Measurements from ENCODE around the gene FECH. TPM values are rescaled to one million over a fixed set of nuclear protein-coding genes. Genes with fewer than 3 reads are reported as not detected.
"Not testable (repeated sequence)": the region's sequence is repeated elsewhere in the genome, so short reads cannot be mapped to it uniquely, and the experiment has no call there.

Gene FECH
- total RNA-seq, 4 donors from 2014 or later, result 20.3 to 137 (median 30.7) TPM

DNA sequence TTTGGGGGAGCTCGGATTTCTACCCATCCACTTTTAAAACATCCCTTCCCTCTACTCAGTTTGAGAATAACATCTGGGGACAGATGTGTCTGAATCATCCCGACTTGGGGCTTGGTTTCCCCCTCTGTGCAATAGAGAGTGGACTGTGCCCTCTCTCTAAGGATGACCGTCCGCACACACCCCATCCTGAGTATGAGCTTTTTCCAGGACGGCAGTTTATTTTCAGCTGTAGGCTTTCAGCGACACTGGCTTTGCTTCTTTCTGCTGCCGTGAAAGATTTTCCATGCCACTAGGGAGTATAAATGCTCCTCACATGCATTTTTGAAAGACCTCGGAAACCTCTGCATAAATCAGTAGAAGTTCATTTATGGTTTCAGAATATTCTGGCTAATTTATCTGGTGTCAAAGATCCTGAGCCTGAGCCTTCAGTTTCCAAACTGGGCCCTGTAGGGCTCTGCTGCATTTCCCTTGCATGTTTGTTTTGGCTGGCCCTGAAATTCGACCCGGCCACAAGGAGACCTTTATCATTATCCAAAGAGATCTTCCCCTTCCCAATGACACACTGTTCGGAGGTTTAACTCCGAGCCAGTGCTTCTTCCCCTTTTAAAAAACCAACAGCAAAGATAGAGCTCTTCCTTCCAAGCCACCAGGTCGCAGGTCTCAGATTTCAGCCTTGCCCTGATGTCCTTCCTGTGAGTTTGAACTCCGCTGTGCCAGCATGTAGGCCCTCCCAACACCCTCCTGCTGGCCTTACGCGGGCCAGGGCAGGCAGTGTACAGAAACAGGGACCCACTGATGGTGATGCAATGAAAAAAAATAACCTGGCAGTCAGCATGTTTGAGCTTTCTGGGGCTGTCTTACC is 53.3 kb downstream of the FECH start:
- no peak for TF ChIP-seq POLR2A (IDR thresholded peaks at IDR 0.05)
- TF ChIP-seq, protein P1, sequence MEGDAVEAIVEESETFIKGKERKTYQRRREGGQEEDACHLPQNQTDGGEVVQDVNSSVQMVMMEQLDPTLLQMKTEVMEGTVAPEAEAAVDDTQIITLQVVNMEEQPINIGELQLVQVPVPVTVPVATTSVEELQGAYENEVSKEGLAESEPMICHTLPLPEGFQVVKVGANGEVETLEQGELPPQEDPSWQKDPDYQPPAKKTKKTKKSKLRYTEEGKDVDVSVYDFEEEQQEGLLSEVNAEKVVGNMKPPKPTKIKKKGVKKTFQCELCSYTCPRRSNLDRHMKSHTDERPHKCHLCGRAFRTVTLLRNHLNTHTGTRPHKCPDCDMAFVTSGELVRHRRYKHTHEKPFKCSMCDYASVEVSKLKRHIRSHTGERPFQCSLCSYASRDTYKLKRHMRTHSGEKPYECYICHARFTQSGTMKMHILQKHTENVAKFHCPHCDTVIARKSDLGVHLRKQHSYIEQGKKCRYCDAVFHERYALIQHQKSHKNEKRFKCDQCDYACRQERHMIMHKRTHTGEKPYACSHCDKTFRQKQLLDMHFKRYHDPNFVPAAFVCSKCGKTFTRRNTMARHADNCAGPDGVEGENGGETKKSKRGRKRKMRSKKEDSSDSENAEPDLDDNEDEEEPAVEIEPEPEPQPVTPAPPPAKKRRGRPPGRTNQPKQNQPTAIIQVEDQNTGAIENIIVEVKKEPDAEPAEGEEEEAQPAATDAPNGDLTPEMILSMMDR (IDR thresholded peaks at IDR 0.05), result no peak
- intact Hi-C loops (cut with DNase I; ENCODE audit: low total_unique reads), result no loop called here
- Histone ChIP-seq H3K36me3 (no peaks in the 10 kb centered on the region), H3K27me3 (no peaks in the 10 kb centered on the region), H3K4me1 (no peaks in the 10 kb centered on the region), H3K4me3 (no peak overlapping the region), H3K27ac (no peak overlapping the region), H3K9me3 (no peaks in the 10 kb centered on the region)
- DNase-seq, result no peak

DNA sequence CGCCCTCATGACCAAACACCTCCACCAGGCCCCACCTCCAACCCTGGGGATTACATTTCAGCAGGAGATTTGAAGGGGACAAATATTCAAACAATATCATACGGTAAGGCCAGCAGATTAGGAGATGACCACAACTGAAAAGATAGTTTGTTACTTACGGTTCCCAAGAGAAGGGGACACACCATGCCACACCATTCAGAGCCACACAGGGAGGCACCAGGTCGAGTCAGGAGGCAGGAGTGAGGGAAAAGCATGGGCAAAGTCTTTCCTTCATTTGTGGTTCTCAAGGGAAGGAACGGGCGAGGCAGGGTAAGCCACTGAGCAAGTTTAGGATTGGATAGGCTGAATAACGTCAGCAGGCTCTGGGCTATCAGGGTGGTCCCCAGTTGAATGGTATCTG is 57.4 kb downstream of the FECH start:
- DNase-seq, result no peak
- H3K27ac ChIP-seq, result no peak overlapping the region
- no peak overlapping the region for H3K4me3 ChIP-seq
- H3K4me1 ChIP-seq, result no peaks in the 10 kb centered on the region
- H3K9me3 ChIP-seq, result no peaks in the 10 kb centered on the region
- H3K27me3 ChIP-seq, result no peaks in the 10 kb centered on the region
- intact Hi-C loops (cut with DNase I; ENCODE audit: low total_unique reads), result no loop called here
- no peaks in the 10 kb centered on the region for H3K36me3 ChIP-seq
- TF ChIP-seq, protein P1 (IDR thresholded peaks at IDR 0.05), result no peak
- TF ChIP-seq POLR2A (IDR thresholded peaks at IDR 0.05), result no peak

DNA sequence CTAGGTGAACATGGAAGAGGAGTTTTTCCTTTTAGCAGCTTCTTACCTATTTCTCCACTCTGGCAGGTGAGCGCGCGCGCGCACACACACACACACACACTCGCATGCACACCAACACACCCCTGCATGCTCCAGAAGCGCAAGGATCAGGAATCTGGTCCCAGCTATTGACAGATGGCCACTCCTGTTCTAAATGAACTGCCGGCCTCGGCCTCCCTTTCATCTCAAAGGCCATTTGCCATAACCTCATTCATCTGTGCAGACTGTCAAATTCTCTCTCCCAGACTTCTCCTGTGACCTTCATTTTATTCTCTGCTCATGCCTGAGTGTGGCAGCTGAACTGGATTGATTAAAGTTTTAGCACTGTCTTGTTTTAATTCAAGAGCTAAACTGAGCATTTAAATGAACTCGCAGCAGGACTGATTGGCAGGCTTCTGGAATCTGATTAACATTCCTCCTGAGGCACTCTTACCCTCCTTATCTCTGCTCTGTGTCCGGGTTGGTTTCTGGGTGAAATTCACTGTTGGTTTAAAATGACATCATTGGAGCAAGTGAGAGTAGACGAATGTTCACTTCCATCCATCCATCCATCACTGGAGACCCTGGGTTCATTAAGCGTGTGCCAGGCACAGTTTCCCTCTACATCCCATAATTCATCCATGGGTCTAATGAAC is 58.8 kb downstream of the FECH start:
- TF ChIP-seq, protein P1 (IDR thresholded peaks at IDR 0.05), result no peak
- no peak for TF ChIP-seq POLR2A (IDR thresholded peaks at IDR 0.05)
- Histone ChIP-seq H3K4me1 (no peaks in the 10 kb centered on the region), H3K36me3 (no peaks in the 10 kb centered on the region), H3K4me3 (no peak overlapping the region), H3K27ac (no peak overlapping the region), H3K27me3 (no peaks in the 10 kb centered on the region), H3K9me3 (no peaks in the 10 kb centered on the region)
- no peak for DNase-seq
- intact Hi-C loops (cut with DNase I; ENCODE audit: low total_unique reads), result no loop called here

DNA sequence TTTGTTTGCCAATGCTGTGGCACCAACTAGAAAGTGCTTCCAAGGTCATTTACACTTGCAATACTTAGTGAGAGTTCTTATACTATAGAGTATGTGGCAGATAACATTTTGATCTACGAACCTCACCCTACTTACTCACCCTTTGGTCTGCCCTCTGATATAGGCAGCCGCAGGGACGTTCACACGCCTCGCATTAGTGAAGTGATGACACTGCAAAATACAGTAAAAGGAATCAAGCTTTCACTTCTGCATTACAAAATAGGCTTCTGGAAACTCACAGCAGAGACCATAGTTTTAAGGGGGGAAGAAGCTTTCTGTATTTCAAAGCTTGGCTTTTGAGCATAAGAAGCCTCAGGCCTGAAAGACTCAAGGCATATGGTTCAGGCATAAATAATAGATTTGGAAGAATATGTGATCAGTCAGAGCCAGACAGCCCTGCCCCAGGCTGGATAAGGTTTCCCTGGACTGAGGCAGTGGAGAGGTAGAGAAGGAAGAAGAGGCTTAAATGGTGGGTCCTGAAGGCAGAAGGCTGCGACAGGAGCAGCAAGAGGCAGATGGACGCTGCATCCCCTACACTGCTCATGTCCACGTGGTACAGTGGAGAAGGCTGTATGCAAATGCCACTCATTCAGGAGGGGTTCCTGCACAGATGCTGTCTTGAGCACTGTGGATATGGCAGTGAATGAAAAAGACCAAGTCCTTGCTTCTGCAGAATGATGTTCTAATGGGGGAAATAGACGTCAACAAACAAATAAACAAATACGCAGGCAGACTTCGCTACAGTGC is 63.1 kb downstream of the FECH start:
- H3K4me3 ChIP-seq, result no peak overlapping the region
- H3K9me3 ChIP-seq, result no peaks in the 10 kb centered on the region
- no peaks in the 10 kb centered on the region for H3K27me3 ChIP-seq
- no peak for DNase-seq
- TF ChIP-seq POLR2A (IDR thresholded peaks at IDR 0.05), result no peak
- TF ChIP-seq, protein P1 (IDR thresholded peaks at IDR 0.05), result no peak
- no peak overlapping the region for H3K27ac ChIP-seq
- H3K4me1 ChIP-seq, result no peaks in the 10 kb centered on the region
- intact Hi-C loops (cut with DNase I; ENCODE audit: low total_unique reads), result no loop called here
- no peaks in the 10 kb centered on the region for H3K36me3 ChIP-seq

DNA sequence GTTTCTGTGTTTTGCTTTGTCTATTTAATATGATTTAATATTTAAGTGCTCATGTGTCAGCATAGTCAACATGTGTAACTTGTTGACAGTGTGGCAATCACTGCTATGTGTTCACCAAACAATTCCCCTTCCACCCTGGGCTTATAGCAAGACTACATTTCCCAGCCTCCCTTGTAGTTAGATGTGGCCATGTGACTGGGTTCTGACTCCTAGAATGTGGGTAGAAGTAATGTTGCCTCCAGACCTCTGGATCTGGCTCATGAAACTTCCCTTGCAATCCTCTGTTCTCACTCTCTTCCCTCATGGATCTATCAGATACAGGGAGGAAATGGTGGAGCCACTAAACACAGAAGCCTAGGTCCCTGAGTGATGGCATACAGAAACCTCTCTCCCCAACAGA is 64.2 kb downstream of the FECH start:
- intact Hi-C loops (cut with DNase I; ENCODE audit: low total_unique reads); H3K4me3 ChIP-seq; H3K27me3 ChIP-seq; H3K27ac ChIP-seq; H3K4me1 ChIP-seq; H3K36me3 ChIP-seq; H3K9me3 ChIP-seq; DNase-seq: not testable (repeated sequence)
